Esophagus squamous epithelium (tissue), 5 donors: ENCODE measurements around the gene RFX2. TPM values are rescaled to one million over a fixed set of nuclear protein-coding genes. Genes with fewer than 3 reads are reported as not detected.

Experiments used
- DNase-seq: peaks from one replicate; lab custom pipeline; 2025; lab: John Stamatoyannopoulos, UW
- H3K27ac ChIP-seq, 4 donors: fragments of 200-600 bp; sonication (generic); one replicate each; pipeline ENCODE4 v1.5.1; 2016 to 2019; ENCODE audit warnings: mild to moderate bottlenecking in 1 of 4
- H3K27me3 ChIP-seq, 4 donors: fragments of 200-600 bp; sonication (generic); 1 replicate in 3 of 4; 2 replicates in 1 of 4; pipeline versions ENCODE4 v1.5.1 to v1.6.0; 2017 to 2021; ENCODE audit warnings: antibody characterized with exemption in 1 of 4
- H3K36me3 ChIP-seq, 3 donors: fragments of 200-600 bp; sonication (generic); one replicate each; pipeline ENCODE4 v1.5.1; 2016 to 2019
- H3K4me1 ChIP-seq, 3 donors: fragments of 200-600 bp; sonication (generic); one replicate each; pipeline ENCODE4 v1.5.1; 2017 to 2019
- H3K4me3 ChIP-seq, 4 donors: fragments of 200-600 bp; sonication (generic); 1 replicate in 3 of 4; 2 replicates in 1 of 4; pipeline ENCODE4 v1.5.1; 2016 to 2019; ENCODE audit warnings: mild to moderate bottlenecking in 2 of 4, moderate library complexity in 1 of 4
- H3K9me3 ChIP-seq, 3 donors: fragments of 200-600 bp; sonication (generic); one replicate each; pipeline ENCODE4 v1.5.1; 2016 to 2019
- CTCF ChIP-seq, 6 experiments: fragments of 450-650 bp in 4 of 6; fragments of 200-600 bp in 2 of 6; sonication (generic) in 2 of 6; IDR thresholded peaks; one replicate each; pipeline ENCODE4 v1.5.1; 2016 to 2019; ENCODE audit warnings: antibody characterized with exemption in 6 of 6, mild to moderate bottlenecking in 4 of 6, moderate library complexity in 4 of 6
- POLR2A ChIP-seq, 4 donors: fragments of 450-650 bp; IDR thresholded peaks; one replicate each; pipeline ENCODE4 v1.6.1; 2017; ENCODE audit warnings: antibody characterized with exemption in 4 of 4, mild to moderate bottlenecking in 4 of 4, moderate library complexity in 3 of 4
- WGBS, 2 donors: methylation state at CpG; one replicate each; pipeline ENCODE4 v1.1.5; 2018; 5-methylcytosine and 5-hydroxymethylcytosine counted together
- intact Hi-C: fragments of 100-400 bp; cut with DNase I; formaldehyde crosslinking; loops from one replicate; pipeline ENCODE4 v1.15.0; 2022
- total RNA-seq, 4 donors: library from RNA; depleted of rRNA; stranded (reverse); fragments of >200 nt; gene quantifications; one replicate each; pipeline ENCODE4 v1.1.0, GENCODE V29; 2016
- donor health status: DM: yes; HTN: yes; CAD: no.

Gene RFX2
- total RNA-seq, 4 donors from 2014 or later, result 5.2 to 21.4 (median 7.7) TPM

- Histone ChIP-seq H3K4me1 (peaks cover 59 to 84% (median 72%) of the 10 kb centered on the region in 3 donors), H3K9me3 (no peaks in the 10 kb centered on the region), H3K27me3 (no peaks in the 10 kb centered on the region), H3K27ac (peak overlapping the region; percentile 63 to 96 (median 92)), H3K36me3 (no peaks in the 10 kb centered on the region), H3K4me3 (no peak overlapping the region)
- intact Hi-C loops, result no loop called here
- 9 to 15% methylated on average over 12 to 14 of the region's 16 CpGs for WGBS, 2 donors
- TF ChIP-seq CTCF (IDR thresholded peaks at IDR 0.05), result no peak
- no peak for TF ChIP-seq POLR2A (IDR thresholded peaks at IDR 0.05)
- DNase-seq, result no peak
Observed at GRCh38 chr19:6065685-6066374, 44.5 kb downstream of the RFX2 start.

GRCh38 chr19:6064336-6065073 is 45.8 kb downstream of the RFX2 start:
- intact Hi-C loops, result no loop called here
- WGBS, 2 donors, result 68 to 84% methylated on average over 5 of the region's 8 CpGs
- H3K4me1 ChIP-seq, result peaks cover 68 to 97% (median 80%) of the 10 kb centered on the region in 3 donors
- H3K27me3 ChIP-seq, result no peaks in the 10 kb centered on the region
- H3K36me3 ChIP-seq, result no peaks in the 10 kb centered on the region
- peak overlapping the region in 3 of 4 donors; percentile 95 to 98 (median 96) for H3K27ac ChIP-seq
- TF ChIP-seq POLR2A (IDR thresholded peaks at IDR 0.05), result no peak
- H3K9me3 ChIP-seq, result no peaks in the 10 kb centered on the region
- no peak for DNase-seq
- no peak overlapping the region for H3K4me3 ChIP-seq

GRCh38 chr19:6063576-6064335 is 46.5 kb downstream of the RFX2 start:
- no peak overlapping the region for H3K4me3 ChIP-seq
- H3K4me1 ChIP-seq, result peaks cover 71 to 100% (median 82%) of the 10 kb centered on the region in 3 donors
- peak overlapping the region; percentile 5 to 98 (median 96) for H3K27ac ChIP-seq
- 75 to 80% methylated on average over 12 of the region's 14 CpGs for WGBS, 2 donors
- no peak for DNase-seq
- no peaks in the 10 kb centered on the region for H3K36me3 ChIP-seq
- intact Hi-C loops, result no loop called here
- TF ChIP-seq POLR2A (IDR thresholded peaks at IDR 0.05) (no peak), CTCF (IDR thresholded peaks at IDR 0.05) (no peak)
- H3K27me3 ChIP-seq, result no peaks in the 10 kb centered on the region
- no peaks in the 10 kb centered on the region for H3K9me3 ChIP-seq

GRCh38 chr19:6062961-6063575 is 47.2 kb downstream of the RFX2 start:
- no peak for TF ChIP-seq CTCF (IDR thresholded peaks at IDR 0.05)
- no peak for TF ChIP-seq POLR2A (IDR thresholded peaks at IDR 0.05)
- Histone ChIP-seq H3K27ac (peak overlapping the region; percentile 71 to 98 (median 96)), H3K4me1 (peaks cover 77 to 100% (median 84%) of the 10 kb centered on the region in 3 donors), H3K9me3 (no peaks in the 10 kb centered on the region), H3K36me3 (no peaks in the 10 kb centered on the region), H3K27me3 (no peaks in the 10 kb centered on the region), H3K4me3 (peak overlapping the region in 1 of 4 donors; percentile 18)
- intact Hi-C loops, result no loop called here
- DNase-seq, result no peak
- 90 to 98% methylated on average over 8 to 9 of the region's 17 CpGs for WGBS, 2 donors

- H3K9me3 ChIP-seq, result no peaks in the 10 kb centered on the region
- H3K4me3 ChIP-seq, result peak overlapping the region in 1 of 4 donors; percentile 18
- H3K27me3 ChIP-seq, result no peaks in the 10 kb centered on the region
- peak overlapping the region; percentile 71 to 98 (median 96) for H3K27ac ChIP-seq
- H3K4me1 ChIP-seq, result peaks cover 77 to 100% (median 85%) of the 10 kb centered on the region in 3 donors
- TF ChIP-seq CTCF (IDR thresholded peaks at IDR 0.05), result no peak
- peak in 1 of 4 donors; percentile 17 for TF ChIP-seq POLR2A (IDR thresholded peaks at IDR 0.05)
- WGBS, 2 donors, result 49 to 58% methylated on average over 11 of the region's 11 CpGs
- no peak for DNase-seq
- no peaks in the 10 kb centered on the region for H3K36me3 ChIP-seq
- intact Hi-C loops, result no loop called here
Observed at GRCh38 chr19:6062274-6062673, 48.0 kb downstream of the RFX2 start.
